Activated CD4-positive, alpha-beta T cell treated with anti-CD3 and anti-CD28 coated beads, Interleukin-2, Interleukin-6, amounts not matched to agents 100 ng/mL and 50 ng/mL, durations not matched to agents 16 hours and 8 hours (primary cell): ENCODE data around the gene HIC2.
"Not testable (repeated sequence)": the region's sequence is repeated elsewhere in the genome, so short reads cannot be mapped to it uniquely, and the experiment has no call there.

ENCODE experiments used
- DNase-seq: peaks from one replicate; pipeline ENCODE4 v3.0.0-alpha.2; 2020

Gene HIC2

DNA sequence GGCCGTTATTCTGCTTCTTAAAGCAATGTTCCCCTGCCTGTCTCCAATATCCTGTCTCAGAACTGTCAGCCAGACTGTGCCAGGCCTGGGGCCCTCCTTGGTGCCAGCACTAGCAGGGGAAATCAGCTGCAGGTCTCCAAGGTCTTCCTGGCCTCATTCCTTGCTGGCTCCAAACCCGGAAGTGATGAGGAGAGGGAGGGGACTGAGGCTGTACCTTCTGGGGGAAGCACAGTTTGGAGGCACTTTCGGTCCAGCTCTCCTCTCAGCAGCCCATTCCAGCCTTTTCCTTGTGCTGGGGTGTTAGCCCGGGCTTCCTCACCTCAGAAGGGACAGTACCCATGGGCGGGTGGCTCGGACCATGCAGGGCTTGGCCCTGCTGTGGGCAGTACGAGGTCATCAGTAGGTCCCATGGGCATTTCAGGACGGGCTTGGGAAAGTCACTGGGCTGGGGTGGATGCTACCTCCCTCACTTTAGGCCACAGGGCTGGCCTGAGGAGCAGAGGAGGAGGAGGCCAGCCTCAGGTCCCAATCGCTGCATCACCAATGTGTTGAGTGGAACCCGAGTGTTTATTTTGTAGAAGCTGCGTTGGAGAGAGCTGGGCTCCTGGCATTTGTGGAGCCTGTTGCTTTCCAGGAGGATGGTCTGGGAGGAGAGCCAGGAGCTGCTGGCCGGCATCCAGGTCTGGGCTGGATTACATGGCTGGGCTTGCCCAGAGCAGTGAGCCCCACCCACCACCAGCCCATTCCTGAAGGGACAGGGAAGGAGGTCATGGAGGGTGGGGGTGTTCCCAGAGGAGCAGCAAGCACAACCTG lies 19.0 kb downstream of the HIC2 start:
- DNase-seq: not testable (repeated sequence)

DNA sequence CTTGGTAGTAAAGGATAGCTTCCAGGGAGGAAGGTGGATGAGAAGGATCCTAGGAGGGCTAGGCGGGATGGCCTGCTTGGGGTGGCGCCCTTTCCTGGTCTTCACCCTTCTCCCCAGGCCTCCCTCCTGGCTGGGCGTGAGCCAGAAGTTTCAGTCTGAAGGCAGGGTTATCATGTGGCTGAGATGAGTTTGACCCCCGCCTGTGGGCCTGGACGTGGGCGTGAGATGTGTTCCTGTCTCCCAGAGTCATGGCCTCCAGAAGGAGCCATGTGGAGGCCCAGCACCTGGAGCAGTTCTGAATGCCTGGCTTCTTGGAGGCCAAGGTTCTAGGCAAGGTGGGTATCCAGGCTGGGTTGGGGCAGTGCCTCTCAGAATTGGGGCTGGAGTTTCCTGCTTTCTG lies 20.8 kb downstream of the HIC2 start:
- DNase-seq: peak; percentile 0

DNA sequence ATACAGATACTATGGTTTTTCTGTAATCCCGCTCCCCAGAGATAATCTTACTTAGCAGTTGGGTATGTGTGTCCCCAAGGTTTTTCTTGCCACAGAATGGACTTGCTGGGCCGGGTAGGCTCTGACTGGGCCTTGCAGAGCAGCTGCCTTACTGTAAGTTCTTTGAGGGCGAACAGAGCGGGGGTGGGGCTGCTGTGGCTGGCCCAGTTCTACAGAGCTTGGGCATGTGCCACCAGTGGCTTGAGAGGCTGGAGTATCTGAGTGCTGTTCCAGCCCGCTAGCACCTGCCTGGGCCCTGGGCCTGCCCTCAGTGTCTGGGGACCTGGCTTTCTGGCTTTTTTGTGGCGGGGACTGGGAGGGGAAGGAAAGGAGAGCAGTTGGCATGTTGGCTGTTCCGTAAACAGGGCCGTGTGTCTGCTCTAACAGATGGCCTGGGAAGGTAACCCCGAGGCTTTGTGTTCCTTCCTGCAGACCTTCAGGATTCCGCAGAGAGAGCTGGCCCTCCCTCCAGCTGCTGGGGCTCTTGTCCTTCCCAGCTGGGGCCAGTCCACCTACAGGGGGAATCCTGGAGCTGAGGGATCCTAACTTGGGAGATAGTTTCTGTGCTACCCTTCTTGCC lies 23.0 kb downstream of the HIC2 start:
- not testable (repeated sequence) for DNase-seq

DNA sequence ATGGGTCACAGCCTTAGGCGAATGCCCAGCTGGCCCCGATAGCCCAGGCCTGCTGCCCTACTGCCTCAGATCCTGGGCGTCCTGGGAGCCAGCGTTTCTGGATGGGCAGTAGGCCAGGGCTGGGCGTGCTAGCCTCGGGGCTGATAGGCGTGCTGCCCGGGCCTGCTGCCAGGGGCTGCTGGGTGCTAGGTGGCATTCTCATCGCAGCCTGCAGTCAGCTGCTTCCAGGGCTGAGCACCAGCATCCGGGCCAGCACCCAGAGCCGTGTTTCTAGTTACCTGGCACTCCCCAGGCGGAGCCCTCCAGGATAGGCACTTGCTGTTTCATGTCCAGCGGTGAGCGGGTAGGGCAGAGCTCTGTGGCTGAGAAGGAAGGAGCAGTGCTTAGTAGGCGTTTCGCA lies 23.5 kb downstream of the HIC2 start:
- not testable (repeated sequence) for DNase-seq

DNA sequence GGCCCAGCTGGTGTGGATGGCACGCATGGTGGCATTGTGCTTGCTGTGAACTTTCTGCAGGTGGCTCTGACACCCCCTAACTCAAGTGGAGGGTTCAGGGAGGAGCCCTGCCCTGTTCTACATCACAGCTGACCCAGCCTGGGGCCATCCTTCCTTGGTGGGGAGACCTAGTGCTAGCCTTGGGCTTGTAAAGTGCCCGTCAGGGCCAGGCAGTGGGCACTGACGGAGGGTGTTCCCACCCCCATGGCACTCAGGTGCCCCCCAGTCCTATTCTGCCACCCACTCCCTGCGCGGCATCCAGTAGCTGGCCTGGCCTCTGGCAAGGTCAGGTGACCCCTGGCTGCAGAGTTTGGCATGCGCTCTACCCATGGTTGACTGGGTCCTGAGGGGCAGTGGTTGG lies 24.0 kb downstream of the HIC2 start:
- DNase-seq: not testable (repeated sequence)

DNA sequence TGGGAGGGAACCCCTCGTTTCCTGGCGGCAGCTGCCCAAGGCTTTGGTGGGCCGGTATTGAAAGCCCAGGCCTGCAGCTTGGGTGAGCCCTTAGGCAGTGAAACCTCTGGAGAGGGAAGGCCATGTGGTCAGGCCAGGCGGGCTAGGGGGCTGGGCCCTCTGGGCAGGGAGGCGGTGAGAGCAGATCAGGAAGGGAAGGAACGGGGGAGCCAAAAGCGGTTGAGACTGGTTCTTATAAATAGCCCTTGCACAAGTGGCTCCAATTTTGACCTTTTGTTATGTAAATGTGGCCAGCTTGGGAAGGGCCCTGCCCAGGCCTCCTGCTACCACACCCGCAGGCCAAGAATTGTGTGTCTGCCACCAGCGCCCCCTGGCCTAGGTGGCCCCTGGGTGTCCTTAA lies 25.0 kb downstream of the HIC2 start:
- not testable (repeated sequence) for DNase-seq

DNA sequence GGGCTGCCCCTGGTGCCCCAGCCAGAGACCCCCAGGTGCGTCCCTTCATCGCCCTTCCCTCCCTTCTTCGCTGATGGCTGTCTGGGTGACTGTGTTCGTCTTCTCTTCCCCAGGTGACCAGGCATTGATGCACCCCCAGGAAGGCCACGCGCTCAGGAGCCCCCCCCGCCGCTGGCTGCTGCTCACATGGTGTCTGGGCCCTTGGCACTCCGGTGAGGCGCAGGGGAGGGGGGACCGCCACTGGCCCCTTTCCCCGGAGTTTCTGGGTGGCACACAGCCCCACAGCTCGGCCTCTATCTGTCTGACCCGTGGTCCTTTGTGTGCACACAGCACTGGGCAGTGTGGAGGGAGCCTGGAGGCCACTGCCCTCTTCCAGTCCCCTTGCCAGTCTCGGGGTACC lies 25.5 kb downstream of the HIC2 start:
- not testable (repeated sequence) for DNase-seq

DNA sequence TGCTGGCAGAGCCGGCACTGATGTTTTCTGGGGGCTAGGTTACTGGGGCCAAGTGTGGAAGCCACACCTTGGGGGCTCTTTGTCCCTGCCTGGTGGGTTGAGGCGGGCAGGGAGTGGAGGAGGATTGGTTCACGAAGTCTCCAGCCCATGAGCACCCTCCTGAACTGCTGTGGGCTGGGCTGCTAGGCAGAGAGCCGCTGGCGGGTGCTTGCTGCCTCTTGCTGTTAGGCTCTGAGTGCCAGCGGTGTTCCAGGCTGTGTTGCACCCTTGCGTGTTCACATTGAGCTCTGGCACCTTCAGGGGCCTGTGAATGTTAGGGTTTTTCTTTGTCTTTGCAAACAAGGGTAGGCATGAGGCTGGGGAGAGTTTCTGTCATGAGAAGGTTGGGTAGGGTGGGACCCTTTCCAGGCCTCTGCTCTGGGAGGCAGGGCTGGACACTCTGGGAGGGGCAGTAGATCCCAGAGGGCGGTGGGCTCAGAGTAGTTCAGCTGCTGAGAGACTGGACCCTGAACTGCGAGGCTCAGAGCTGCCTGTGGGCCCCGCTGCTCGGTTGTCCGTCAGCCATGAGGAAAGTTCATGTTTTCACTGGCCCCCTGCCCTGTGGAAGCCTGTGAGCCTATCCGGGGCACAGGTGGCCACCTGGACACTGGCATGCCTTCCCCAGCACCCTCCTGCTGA lies 26.0 kb downstream of the HIC2 start:
- peak; percentile 0 for DNase-seq

DNA sequence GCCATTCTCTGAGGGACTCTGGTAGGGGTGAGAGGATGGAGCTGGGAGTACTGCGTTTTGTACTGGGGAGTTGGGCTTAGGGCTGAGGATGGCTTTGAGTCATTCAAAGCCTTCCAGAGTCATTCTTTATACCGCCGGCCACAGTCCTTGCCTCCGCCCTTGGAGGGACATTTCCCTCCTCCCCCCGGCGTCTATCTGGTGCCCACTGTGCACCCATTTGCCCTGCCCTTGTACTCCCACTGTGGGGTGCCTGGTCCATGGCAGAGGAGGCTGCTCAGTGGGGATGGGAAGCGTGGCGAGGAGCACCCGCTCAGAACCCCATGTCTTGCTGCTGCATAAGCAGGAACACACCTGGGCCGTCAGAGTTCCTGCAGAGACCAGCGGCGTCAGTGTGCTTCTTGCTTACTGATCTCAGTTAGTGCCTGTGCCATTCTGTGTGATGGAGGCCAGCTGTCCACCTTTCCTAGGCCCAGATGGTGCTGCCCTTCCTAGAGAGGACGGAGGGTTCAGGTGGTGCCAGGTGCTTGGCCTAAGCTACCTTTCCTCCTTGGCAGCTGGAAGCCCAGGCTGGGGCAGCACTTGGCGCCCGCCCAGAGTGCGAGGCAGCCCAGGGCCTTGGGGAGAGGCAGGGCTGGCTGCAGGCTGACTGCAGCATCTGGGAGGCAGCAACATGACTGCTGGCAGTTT lies 26.7 kb downstream of the HIC2 start:
- peak; percentile 0 for DNase-seq

DNA sequence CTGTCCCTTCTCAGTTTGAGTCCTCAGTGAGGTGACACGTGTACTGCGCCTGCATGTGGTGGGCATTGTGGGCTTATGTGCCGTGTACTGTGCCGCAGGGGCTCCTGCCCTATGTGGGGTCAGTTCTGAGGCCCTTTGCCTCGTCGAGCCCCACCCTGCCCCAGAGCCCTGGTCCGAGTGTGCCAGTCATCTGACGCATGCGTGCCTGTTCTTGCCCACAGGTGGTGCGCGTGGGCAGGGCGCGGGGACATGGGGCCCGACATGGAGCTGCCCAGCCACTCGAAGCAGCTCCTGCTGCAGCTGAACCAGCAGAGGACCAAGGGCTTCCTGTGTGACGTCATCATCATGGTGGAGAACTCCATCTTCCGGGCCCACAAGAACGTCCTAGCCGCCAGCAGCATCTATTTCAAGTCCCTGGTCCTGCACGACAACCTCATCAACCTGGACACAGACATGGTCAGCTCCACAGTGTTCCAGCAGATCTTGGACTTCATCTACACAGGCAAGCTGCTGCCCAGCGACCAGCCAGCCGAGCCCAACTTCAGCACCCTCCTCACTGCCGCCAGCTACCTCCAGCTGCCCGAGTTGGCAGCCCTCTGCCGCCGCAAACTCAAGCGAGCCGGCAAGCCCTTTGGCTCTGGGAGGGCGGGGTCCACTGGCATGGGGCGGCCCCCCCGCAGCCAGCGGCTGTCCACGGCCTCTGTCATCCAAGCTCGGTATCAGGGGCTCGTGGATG lies 27.7 kb downstream of the HIC2 start:
- peak; percentile 0 for DNase-seq

DNA sequence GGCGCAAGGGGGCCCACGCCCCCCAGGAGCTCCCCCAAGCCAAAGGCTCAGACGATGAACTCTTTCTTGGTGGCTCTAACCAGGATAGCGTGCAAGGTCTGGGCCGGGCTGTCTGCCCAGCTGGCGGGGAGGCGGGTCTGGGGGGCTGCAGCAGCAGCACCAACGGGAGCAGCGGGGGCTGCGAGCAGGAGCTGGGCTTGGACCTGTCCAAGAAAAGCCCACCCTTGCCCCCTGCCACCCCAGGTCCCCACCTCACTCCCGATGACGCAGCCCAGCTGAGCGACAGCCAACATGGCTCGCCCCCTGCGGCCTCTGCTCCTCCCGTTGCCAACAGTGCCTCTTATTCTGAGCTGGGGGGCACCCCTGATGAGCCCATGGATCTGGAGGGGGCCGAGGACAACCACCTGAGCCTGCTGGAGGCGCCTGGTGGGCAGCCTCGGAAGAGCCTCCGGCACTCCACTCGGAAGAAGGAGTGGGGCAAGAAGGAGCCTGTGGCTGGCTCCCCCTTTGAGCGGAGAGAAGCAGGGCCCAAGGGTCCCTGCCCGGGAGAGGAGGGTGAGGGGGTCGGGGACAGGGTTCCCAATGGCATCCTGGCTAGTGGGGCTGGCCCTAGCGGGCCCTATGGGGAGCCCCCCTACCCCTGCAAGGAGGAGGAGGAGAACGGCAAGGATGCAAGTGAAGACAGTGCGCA lies 28.4 kb downstream of the HIC2 start:
- DNase-seq: peak; percentile 0

DNA sequence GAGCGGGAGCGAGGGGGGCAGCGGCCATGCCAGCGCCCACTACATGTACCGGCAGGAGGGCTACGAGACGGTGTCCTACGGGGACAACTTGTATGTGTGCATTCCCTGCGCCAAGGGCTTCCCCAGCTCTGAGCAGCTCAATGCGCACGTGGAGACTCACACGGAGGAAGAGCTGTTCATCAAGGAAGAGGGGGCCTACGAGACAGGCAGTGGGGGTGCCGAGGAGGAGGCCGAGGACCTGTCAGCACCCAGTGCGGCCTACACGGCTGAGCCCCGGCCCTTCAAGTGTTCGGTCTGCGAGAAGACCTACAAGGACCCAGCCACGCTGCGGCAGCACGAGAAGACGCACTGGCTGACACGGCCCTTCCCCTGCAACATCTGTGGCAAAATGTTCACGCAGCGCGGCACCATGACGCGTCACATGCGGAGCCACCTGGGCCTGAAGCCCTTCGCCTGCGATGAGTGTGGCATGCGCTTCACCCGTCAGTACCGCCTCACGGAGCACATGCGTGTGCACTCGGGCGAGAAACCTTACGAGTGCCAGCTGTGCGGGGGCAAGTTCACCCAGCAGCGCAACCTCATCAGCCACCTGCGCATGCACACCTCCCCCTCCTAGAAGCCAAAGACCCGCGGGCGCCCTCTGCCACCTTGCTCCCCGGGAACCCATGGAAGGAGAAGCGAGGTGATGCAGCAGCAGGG lies 29.1 kb downstream of the HIC2 start:
- peak; percentile 0 for DNase-seq

DNA sequence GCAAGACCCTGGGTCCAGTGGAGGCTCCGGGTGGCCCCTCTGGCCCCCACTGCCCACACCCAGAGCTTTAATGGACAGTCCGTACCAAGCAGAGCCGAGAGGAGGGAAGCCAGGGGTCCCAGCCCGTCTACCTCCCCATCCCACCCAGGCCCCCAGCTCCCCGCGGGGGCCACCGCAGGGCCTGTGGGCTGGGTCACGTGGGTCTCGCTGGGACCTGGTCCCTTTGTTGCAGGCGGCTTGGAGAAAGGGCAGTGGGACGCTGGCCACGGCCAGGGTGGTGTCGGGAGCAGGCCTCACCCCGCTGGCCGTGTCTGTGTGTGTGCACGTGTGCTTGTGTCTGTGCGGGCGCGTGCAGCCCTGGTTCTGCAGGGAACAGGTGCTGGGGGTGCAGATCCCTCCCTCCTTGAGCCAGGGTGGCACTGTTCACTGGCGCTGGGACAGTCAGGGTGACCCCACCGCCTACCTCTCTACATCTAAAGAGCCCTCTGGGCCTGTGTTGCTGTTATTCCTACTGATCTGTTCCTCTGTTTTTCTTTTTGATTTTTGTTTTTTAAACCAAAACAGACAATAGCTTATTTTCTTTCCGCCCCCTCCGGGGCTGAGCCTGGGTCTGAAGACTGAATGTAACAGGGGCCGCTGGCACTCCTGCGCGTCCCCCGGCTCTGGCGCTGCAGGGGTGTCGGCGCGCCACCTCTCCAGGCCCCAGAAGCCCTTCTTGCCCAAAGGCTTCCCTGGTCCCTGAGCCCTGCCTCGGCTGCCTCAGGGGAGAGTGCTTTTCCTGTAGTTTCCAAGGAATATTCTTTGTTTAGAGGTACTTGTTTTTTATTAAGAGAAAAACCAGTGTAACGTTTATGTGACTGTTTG lies 29.9 kb downstream of the HIC2 start:
- DNase-seq: no peak

DNA sequence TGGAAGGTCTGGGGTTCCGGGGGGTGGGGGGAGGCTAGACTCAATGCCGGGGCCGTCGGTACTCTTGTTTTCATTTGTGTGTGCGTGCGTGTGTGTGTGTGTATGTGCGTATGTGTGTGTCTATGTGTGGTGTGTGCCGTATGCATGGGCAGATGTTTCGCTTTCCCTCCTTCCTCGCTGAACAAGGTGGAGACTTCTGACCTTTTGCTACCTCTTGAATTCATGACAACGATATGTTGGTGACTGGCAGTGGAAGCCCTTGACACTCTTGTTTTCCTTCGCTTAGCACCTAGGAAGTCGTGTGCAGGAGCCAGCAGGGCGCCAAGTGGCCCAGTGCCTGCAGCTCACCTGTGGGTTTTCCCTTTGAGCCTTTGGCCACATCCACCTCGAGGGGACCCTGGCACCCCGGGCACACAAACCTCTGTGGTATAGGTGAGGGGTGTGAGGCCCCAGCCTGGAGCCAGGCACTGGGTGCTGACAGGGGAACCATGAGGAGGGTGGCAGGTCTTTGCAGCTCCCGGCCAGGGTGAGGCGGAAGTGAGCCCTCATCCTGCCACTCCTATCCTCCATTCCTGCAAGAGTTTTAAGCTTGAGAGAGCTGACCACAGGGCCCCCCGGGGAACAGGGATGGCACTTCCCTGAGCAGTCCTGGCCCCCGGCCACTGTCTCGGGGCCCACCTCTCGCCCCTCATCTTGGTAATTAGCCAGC lies 30.7 kb downstream of the HIC2 start:
- DNase-seq: peak; percentile 13

DNA sequence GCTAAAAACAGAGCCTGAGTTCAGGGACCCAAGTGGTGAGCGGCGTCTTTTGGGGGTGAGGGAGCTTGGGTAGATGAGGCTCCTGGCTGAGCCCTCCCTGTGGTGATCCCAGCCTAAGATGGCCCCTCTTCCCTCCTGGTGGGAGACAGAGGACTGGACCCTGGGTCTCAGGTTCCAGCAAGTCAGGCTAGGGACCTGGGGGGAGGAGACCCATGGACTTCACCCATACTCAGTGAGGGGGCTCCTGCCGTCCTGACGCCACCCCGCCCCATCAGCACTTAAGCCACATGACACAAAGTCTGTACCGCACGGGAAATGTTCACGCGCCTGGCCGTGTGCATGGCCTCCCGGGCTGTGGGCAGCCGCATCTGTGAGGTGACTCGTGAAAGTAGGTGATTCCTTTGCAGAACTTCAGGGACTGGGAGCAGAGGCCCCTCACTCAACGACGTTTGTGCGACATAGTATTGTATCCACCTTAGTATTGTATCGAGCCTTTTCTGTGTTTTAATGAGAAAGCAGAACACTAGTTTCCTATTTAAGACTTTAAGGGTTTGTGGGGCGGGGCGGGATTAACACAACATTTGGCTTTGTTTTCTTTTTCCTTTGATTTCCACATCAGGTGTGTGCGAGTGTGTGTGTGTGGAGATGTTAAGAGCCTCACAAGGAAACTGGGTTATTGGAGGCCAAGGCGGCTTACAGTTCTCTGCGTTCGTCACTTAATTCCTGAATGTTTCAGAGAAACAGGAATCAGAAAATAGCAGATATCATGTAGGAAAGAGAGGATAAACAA lies 31.7 kb downstream of the HIC2 start:
- DNase-seq: peak; percentile 0

DNA sequence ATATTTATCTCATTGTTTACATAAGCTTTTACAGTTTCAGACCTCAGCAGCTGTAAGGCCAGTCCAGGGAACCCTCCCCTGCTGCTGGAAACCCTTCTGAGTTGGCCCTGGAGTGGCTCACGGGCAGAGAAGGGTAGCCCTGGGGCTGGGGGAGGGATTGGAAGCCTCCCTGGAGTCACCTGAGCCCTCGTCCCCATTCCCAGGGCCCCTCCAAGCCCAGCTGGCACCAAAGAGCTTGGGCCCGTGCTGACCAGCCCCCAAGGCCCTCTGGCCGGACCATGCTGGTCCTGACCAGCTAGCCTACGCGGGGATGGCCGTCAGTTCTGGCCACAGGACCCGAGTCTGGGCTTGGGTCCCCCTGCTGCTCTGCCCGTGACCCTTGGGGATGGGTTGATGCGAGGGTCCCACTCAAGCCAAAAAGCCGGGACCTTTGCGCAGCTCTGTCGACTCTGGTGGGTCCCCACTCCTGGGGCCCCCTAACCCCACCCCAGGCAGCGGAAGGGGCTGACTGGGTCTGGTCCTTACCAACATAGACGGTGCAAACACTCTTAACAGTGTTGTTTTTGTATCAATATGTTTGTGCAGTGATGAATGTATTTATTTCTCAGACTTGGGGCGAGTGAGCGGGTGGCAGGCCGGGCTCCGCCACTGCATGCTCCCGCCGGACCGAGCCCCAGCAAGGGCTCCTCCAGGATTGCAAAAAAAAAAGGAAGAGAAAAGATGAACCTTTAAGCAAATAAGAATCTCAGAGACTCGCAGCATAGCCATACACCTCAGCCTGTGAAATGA lies 32.6 kb downstream of the HIC2 start:
- DNase-seq: peak; percentile 0

DNA sequence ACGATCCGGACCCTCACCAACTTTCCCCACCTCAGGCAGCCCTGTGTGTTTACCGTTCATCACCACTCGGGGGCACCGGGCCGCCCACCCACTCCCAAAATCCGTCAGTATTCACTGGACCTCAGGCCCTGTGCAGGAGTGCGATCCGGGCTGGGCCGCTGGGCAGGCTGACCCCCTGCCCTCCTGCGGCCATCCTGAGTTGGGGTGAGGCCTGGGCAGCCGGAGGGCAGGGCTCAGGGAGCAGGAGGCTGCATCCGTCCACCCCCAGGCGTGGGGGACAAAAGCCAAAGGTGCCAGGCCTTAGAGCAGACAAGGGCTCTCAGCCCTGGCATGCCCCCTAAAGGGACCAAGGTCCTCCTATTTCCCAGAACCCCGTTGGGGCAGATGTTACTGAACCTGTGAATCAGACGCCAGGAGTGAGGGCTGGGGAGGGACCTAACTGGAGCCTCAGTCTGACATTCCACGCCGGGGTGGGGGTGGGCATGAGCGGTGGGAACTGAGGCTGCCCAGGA lies 33.2 kb downstream of the HIC2 start:
- no peak for DNase-seq

DNA sequence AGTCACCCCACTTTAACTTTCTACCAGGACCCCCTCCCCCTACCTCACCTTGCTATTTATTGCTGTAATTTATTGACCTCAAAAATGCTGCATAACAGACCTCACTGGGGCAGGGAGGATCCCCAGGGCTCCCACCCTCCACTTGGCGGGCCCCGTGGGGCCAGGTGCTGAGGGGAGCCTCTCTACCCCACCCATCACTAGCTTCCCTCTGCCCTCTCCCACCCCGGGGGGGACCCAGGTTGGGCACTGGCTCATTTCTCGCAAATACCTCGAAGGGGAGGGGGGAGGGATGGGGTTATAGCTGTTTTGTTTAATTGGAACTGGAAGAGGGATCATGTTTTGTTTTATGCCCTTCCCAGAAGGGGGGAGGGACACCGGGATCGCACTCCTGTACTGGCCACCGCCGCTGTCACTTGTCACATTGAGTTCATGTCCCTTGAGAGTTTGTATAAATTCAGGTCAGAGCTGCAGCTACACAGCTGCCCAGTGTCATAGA lies 33.7 kb downstream of the HIC2 start:
- DNase-seq: no peak
